IPS-18a (cell line): ENCODE data around the gene OPCML.

ENCODE experiments used
- H3K27ac ChIP-seq: one replicate; pipeline ENCODE4 v1.5.1; 2013; ENCODE audit warnings: low read length
- H3K27me3 ChIP-seq: one replicate; pipeline ENCODE4 v1.6.1; 2013; ENCODE audit warnings: mild to moderate bottlenecking, low read length; ENCODE audit not compliant: control insufficient read depth, insufficient read depth
- H3K36me3 ChIP-seq: one replicate; pipeline ENCODE4 v1.6.1; 2013; ENCODE audit warnings: low read depth, low read length; ENCODE audit not compliant: control insufficient read depth
- H3K4me1 ChIP-seq: one replicate; pipeline ENCODE4 v1.6.1; 2013; ENCODE audit warnings: low read depth, low read length; ENCODE audit not compliant: control insufficient read depth
- H3K4me3 ChIP-seq: one replicate; pipeline ENCODE4 v1.5.1; 2013; ENCODE audit warnings: low read length
- H3K9ac ChIP-seq: one replicate; pipeline ENCODE4 v1.6.1; 2013; ENCODE audit warnings: mild to moderate bottlenecking, low read length, moderate library complexity
- H3K9me3 ChIP-seq: one replicate; pipeline ENCODE4 v1.6.1; 2013; ENCODE audit warnings: low read depth, low read length; ENCODE audit not compliant: control insufficient read depth

Gene OPCML

DNA sequence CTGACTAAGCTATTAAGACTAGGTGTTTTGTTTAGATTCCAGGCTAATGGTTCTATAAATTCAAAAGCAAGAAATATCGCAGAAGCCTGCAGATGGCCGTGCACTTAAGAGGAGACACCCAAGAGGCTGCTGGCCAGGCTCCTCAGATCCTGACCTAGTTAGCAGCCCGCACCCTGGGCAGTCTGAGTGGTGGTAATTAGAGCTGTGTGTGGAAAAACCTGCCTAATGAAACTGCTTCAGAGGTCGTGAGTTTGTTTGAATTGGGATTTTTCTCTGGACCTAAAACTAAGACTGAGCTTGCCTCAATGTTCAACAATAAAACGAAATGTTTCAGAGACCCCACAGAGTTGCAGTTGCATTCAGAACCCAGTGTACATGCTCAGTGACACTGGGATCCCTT lies 627.7 kb downstream of the OPCML start:
- Histone ChIP-seq H3K4me1 (peaks cover 19% of the 10 kb centered on the region), H3K9me3 (no peaks in the 10 kb centered on the region), H3K4me3 (no peak overlapping the region), H3K9ac (no peak overlapping the region), H3K27me3 (no peaks in the 10 kb centered on the region), H3K36me3 (no peaks in the 10 kb centered on the region), H3K27ac (no peak overlapping the region)

DNA sequence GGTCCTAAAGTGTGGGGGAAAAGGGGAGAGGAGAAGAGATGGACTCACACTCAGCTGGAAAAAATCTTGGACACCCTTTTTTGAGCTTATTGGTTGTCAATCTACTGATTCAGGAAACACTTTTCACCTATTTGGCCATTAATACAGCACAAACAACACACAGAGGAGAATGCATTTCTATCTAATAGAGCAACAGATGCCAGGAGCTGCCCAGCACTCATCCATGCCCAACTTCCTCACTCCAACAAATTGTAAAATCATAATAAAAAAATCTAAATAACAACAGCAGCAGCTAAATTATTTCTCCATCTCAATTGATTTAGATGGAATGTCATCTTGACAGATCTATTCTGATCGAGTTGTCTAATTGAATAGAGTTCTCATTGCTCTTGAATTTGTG lies 628.2 kb downstream of the OPCML start:
- no peaks in the 10 kb centered on the region for H3K9me3 ChIP-seq
- H3K27ac ChIP-seq = no peak overlapping the region
- H3K9ac ChIP-seq = no peak overlapping the region
- no peaks in the 10 kb centered on the region for H3K27me3 ChIP-seq
- H3K4me1 ChIP-seq = peaks cover 19% of the 10 kb centered on the region
- H3K36me3 ChIP-seq = no peaks in the 10 kb centered on the region
- H3K4me3 ChIP-seq = no peak overlapping the region

DNA sequence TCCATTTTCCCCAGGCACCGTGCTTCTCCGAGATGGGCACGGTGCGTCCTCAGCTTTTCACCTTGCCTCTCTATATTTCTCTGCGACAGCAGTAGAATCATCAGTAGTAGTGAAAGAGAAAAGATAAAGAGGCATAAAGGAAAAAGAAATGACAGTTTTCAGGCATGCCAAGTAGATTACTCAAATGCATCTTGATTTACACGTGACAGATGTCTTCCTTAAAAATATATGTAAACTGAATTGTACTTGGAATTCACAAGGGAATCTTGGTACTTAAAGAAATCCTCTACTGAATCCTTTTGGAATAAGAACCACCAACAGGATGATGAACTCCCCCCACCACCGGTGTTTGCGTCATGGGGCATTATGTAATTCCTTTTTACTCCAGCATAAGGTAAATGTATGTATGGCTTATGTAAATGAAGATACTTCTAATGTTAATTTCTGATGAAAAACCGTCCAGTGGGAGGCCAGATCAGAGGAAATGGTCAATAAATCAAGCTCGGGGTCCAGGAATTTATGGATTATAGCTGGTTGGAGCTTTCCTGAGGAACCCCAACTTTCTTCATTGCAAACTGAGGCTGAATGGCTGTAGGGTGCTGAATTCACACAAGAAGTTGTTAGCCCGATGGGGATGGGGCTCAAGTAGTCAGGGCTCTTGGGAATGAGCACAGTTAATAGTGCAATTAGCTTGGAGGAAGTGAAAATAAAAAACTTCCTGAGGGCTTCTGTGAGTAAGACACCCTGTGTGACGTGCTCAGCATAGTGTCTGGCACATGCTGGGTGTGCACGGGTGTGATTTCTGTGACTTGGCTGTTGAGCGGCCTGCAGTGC lies 630.4 kb downstream of the OPCML start:
- H3K9ac ChIP-seq = no peak overlapping the region
- no peaks in the 10 kb centered on the region for H3K9me3 ChIP-seq
- H3K27me3 ChIP-seq = no peaks in the 10 kb centered on the region

DNA sequence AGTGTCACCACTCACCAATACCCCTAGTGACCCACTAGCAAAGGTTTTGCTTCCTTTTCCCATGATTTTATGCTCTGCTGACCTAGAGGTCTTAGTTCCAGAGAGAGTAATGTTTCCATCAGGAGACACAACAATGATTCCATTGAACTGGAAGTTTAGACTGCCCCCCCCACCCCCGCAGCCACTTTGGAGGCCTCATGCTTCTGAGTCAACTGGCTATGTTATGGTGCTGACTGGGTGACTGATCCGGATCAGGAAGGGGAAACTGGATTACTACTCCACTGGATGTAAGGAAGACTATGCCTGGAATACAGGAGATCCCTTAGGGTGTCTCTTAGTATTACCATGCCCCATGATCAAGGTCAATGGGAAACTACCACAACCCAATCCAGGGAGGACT lies 633.6 kb downstream of the OPCML start:
- Histone ChIP-seq H3K9me3 (no peaks in the 10 kb centered on the region), H3K4me3 (no peak overlapping the region), H3K27me3 (no peaks in the 10 kb centered on the region), H3K36me3 (no peaks in the 10 kb centered on the region), H3K9ac (no peak overlapping the region), H3K27ac (no peak overlapping the region), H3K4me1 (peaks cover 19% of the 10 kb centered on the region)

More for the DNA sequence above, 630.4 kb downstream of the OPCML start:
- H3K36me3 ChIP-seq = no peaks in the 10 kb centered on the region
- no peak overlapping the region for H3K27ac ChIP-seq
- H3K4me1 ChIP-seq = peaks cover 19% of the 10 kb centered on the region
- no peak overlapping the region for H3K4me3 ChIP-seq

DNA sequence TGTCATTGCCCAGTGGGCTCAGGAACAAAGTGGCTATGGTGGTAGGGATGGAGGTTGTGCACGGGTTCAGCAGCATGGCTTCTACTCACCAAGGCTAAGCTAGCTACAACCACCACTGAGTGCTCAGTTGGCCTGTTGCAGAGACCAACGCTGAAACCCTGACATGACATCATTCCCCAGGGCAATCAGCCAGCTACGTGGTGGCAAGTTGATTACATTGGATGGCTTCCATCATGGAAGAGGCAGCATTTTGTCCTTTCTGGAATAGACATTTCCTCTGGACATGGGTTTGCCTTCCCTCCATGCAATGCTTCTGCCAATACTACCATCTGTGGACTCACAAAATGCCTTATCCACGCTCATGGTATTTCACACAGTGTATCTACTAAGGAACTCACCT lies 634.3 kb downstream of the OPCML start:
- Histone ChIP-seq H3K27ac (no peak overlapping the region), H3K4me1 (peaks cover 19% of the 10 kb centered on the region), H3K36me3 (no peaks in the 10 kb centered on the region), H3K4me3 (no peak overlapping the region), H3K9ac (no peak overlapping the region), H3K9me3 (no peaks in the 10 kb centered on the region), H3K27me3 (no peaks in the 10 kb centered on the region)

DNA sequence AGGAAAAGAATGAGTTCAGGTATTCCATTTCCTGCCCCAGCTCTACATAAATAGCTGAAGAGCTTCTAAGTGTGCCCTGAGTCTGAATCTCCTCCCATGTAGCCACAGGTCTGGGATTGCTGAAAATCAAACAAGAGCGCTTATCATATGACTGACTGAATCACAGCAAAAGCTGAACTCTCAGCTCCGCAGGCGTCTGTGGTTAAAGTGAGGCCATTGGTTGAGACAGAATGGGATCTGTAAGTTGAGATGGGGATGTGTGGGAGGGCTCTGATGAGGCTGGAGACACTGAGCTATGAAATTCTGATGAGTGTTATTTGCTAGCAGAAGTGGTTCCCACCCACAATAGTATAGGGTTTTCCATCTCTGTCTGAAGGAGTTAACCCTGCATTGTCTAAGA lies 637.0 kb downstream of the OPCML start:
- H3K9ac ChIP-seq = no peak overlapping the region
- H3K4me1 ChIP-seq = no peaks in the 10 kb centered on the region
- no peaks in the 10 kb centered on the region for H3K9me3 ChIP-seq
- H3K27me3 ChIP-seq = no peaks in the 10 kb centered on the region
- no peaks in the 10 kb centered on the region for H3K36me3 ChIP-seq
- no peak overlapping the region for H3K27ac ChIP-seq
- H3K4me3 ChIP-seq = no peak overlapping the region

DNA sequence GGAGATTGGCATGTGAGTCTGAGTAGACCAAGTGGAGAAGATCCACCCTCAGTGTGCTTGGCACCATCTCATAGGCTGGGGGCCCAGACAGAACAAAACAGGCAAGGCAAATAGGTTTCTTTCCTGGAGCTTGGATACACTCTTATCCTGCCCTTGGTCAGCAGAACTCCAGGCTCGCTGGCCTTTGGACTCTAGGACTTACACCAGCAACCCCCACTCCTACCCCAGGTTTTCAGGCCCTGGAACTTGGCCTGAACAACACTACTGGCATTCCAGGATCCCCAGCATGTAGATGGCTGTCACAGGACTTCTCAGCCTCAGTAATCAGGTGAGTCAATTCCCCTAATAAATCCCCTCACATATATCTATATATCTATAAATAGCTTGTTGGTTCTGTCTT lies 637.7 kb downstream of the OPCML start:
- Histone ChIP-seq H3K4me3 (no peak overlapping the region), H3K36me3 (no peaks in the 10 kb centered on the region), H3K27ac (no peak overlapping the region), H3K9me3 (no peaks in the 10 kb centered on the region), H3K9ac (no peak overlapping the region), H3K4me1 (no peaks in the 10 kb centered on the region), H3K27me3 (no peaks in the 10 kb centered on the region)

DNA sequence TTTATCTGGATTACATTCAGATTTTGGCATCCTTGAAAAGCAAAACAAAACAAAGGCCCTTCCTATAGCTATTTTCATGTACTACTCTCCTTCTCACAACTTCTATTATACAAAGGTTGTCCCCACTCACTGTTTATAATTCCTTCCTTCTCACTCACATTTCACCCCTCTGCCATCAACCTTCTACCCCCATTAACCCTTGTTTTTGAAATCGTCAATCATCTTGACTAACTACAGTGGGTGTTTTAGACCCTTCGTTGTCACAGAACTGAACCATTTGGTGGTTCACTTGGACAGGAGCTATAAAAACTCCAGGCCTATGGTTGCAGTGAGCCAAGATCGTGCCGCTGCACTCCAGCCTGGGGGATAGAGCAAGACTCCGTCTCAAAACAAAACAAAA lies 639.4 kb downstream of the OPCML start:
- H3K27ac ChIP-seq = no peak overlapping the region
- H3K9ac ChIP-seq = no peak overlapping the region
- H3K9me3 ChIP-seq = no peaks in the 10 kb centered on the region
- no peaks in the 10 kb centered on the region for H3K36me3 ChIP-seq
- no peaks in the 10 kb centered on the region for H3K27me3 ChIP-seq
- no peak overlapping the region for H3K4me3 ChIP-seq
- no peaks in the 10 kb centered on the region for H3K4me1 ChIP-seq

DNA sequence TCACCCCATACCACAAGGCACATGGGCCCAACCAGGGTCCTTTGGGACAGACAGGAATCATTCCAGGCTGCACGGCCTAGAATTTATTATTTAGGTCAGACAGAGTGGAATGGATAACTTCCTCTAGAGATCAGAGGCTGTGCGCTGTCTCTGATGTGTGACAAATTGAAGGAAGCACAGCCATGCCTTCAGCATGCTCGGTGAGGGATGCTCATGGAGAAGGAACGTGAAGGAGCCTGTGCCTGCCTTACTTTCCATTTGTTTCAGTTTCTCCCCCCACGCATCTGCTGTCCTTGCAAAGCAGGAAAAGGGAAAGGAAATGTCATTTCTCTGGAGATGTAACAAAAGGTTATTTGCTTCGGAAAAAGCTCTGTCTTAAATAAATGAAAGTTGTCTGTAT lies 644.1 kb downstream of the OPCML start:
- Histone ChIP-seq H3K4me1 (no peaks in the 10 kb centered on the region), H3K9me3 (no peaks in the 10 kb centered on the region), H3K9ac (no peak overlapping the region), H3K27ac (no peak overlapping the region), H3K4me3 (no peak overlapping the region), H3K27me3 (no peaks in the 10 kb centered on the region), H3K36me3 (no peaks in the 10 kb centered on the region)

DNA sequence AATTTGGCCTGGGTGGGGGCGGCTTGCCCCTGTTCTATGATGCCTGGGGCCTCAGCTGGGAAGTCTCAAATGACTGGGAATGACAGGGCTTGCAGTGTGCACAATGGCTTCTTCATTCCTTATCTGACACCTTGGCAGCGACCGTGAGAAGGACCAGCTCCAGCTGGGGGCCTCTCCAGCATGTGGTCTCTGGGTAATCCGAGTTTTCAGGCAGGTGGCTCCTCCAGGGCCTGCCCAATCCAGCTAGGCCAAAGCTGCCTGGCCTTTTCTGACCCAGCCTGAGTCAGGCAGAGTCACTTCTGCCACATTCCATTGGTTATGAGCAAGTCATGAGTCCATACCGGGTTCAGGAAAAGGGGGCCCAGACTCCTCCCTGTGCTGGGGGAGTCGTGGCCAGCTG lies 646.0 kb downstream of the OPCML start:
- Histone ChIP-seq H3K4me1 (no peaks in the 10 kb centered on the region), H3K27ac (no peak overlapping the region), H3K36me3 (no peaks in the 10 kb centered on the region), H3K4me3 (no peak overlapping the region), H3K9ac (no peak overlapping the region), H3K27me3 (no peaks in the 10 kb centered on the region), H3K9me3 (no peaks in the 10 kb centered on the region)

DNA sequence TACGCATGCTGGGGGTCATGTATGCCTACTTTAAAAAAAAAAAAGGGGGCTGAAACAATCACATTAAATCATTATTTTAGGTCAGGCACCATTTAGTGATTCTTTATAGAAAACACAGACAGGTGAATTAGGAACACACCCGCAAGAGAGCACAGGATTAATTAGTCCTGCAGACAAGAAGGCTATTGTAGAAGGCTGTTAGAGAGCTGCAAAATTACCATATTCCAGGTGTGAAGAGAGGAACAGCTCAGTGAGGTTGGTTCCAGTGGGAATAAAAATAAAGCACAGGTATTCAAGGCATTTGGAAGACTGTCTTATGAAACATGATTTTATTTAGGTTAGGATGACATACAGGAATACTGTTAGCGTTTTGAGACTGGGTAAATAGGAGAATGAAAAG lies 649.1 kb downstream of the OPCML start:
- Histone ChIP-seq H3K9ac (no peak overlapping the region), H3K4me3 (no peak overlapping the region), H3K27ac (no peak overlapping the region), H3K4me1 (no peaks in the 10 kb centered on the region), H3K36me3 (no peaks in the 10 kb centered on the region), H3K27me3 (no peaks in the 10 kb centered on the region), H3K9me3 (no peaks in the 10 kb centered on the region)

DNA sequence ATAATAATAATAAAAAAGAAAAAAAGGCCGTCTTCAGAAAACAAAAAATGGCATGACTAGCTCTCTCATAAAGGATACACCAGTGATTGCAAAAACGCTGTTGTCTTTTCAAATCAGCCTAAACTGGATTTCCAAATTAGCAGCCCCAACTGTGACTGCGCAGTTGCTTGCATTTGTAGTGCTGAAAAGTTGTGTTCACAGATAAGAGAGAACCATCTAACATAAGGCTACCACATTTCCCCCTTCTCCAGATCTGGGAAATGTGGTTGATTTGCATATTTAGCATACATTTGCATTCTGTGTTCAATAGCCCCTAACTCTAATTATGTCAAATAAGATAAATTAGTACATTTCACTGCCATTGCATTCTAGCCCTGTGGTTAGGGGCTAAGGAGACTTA lies 650.7 kb downstream of the OPCML start:
- Histone ChIP-seq H3K9ac (no peak overlapping the region), H3K4me3 (no peak overlapping the region), H3K27ac (no peak overlapping the region), H3K4me1 (no peaks in the 10 kb centered on the region), H3K9me3 (no peaks in the 10 kb centered on the region), H3K36me3 (no peaks in the 10 kb centered on the region), H3K27me3 (no peaks in the 10 kb centered on the region)
